Cardiac muscle cell (in vitro differentiated cells and primary cell): Measurements from ENCODE around the gene CGA. TPM values are rescaled to one million over a fixed set of nuclear protein-coding genes. Genes with fewer than 3 reads are reported as not detected.
"Not testable (repeated sequence)": the region's sequence is repeated elsewhere in the genome, so short reads cannot be mapped to it uniquely, and the experiment has no call there.

Experiments used
- DNase-seq, 2 donors: peaks; one replicate each; pipeline versions ENCODE4 v3.0.0 to v3.0.0-alpha.2; 2010 to 2017; ENCODE audit warnings: low read depth in 1 of 2, low spot score in 1 of 2
- H3K27ac ChIP-seq: fragments of 200-600 bp; sonication (generic); 2 replicates; pipeline ENCODE4 v1.5.1; 2016
- H3K27me3 ChIP-seq: fragments of 200-600 bp; sonication (generic); 2 replicates; pipeline ENCODE4 v1.6.0; 2016; ENCODE audit warnings: control low read depth
- H3K36me3 ChIP-seq: fragments of 200-600 bp; sonication (generic); 2 replicates; pipeline ENCODE4 v1.5.1; 2016; ENCODE audit warnings: control low read depth
- H3K4me1 ChIP-seq: fragments of 200-600 bp; sonication (generic); 2 replicates; pipeline ENCODE4 v1.8.1; 2017; ENCODE audit warnings: low read depth, mild to moderate bottlenecking, mixed run types
- H3K4me3 ChIP-seq: fragments of 200-600 bp; sonication (generic); 2 replicates; pipeline ENCODE4 v1.5.1; 2016; ENCODE audit warnings: mild to moderate bottlenecking
- H3K9me3 ChIP-seq: fragments of 200-600 bp; sonication (generic); 2 replicates; pipeline ENCODE4 v1.5.1; 2017; ENCODE audit warnings: low read depth, mild to moderate bottlenecking, control low read depth
- polyA plus RNA-seq: library from polyadenylated mRNA; unstranded; fragments of >200 nt; fragmentation: Nextera tagmentation; extraction: Ambion mirVana; gene quantifications from 2 replicates; pipeline ENCODE4 v1.2.1, GENCODE V29; 2016
- total RNA-seq: library from RNA; depleted of rRNA; stranded (reverse); fragments of >200 nt; gene quantifications from 2 replicates; pipeline ENCODE4 v1.2.3, GENCODE V29; 2016
- TF ChIP-seq, protein P1 (sequence below): IDR thresholded peaks from 2 replicates; pipeline ENCODE4 v1.5.1; 2012; ENCODE audit warnings: low read depth, mild to moderate bottlenecking, low read length

Gene CGA
- total RNA-seq (0.53 TPM in 1 of 2 replicates, not detected in the other), polyA plus RNA-seq (0.51 and 1.2 TPM in 2 replicates)

DNA sequence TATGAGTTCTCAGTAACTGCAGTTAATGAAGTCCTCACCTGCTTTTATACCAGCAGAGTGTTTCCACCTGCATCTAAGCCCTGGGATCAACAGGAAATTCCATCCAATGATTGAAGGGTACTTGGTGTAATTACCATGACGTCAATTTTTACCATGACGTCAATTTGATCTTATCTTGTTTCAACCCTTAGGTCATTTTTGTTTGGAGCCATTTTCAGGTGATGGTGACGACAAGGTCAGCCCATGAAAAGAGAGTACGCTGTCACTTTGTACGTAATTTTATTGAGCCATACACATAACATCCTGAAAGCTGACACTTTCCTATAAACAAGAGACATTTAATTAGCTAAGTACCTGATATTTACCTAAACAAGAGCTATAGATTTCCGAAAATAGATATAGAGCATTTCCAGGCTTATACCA lies at the start of gene CGA:
CGA (minus strand) TSS at position 20 of the 423 bp plus-strand sequence. CDS start 6,906 bp downstream, outside the sequence.
- TF ChIP-seq, protein P1, sequence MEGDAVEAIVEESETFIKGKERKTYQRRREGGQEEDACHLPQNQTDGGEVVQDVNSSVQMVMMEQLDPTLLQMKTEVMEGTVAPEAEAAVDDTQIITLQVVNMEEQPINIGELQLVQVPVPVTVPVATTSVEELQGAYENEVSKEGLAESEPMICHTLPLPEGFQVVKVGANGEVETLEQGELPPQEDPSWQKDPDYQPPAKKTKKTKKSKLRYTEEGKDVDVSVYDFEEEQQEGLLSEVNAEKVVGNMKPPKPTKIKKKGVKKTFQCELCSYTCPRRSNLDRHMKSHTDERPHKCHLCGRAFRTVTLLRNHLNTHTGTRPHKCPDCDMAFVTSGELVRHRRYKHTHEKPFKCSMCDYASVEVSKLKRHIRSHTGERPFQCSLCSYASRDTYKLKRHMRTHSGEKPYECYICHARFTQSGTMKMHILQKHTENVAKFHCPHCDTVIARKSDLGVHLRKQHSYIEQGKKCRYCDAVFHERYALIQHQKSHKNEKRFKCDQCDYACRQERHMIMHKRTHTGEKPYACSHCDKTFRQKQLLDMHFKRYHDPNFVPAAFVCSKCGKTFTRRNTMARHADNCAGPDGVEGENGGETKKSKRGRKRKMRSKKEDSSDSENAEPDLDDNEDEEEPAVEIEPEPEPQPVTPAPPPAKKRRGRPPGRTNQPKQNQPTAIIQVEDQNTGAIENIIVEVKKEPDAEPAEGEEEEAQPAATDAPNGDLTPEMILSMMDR = no peak
- H3K4me1 ChIP-seq = peaks cover 37% of the 10 kb centered on the region
- H3K27me3 ChIP-seq = no peaks in the 10 kb centered on the region
- no peaks in the 10 kb centered on the region for H3K36me3 ChIP-seq
- no peak within 1 kb of the TSS for H3K27ac ChIP-seq
- H3K4me3 ChIP-seq = no peak within 1 kb of the TSS
- no peaks in the 10 kb centered on the region for H3K9me3 ChIP-seq
- DNase-seq = no peak

GRCh38 chr6:87139927-87140326 lies 45.0 kb upstream of the CGA start:
- H3K4me1 ChIP-seq, H3K9me3 ChIP-seq, H3K27me3 ChIP-seq, DNase-seq, H3K27ac ChIP-seq, H3K36me3 ChIP-seq, H3K4me3 ChIP-seq: not testable (repeated sequence)

- TF ChIP-seq, protein P1 = peak; percentile 67
- H3K36me3 ChIP-seq = no peaks in the 10 kb centered on the region
- no peak overlapping the region for H3K27ac ChIP-seq
- no peak overlapping the region for H3K4me3 ChIP-seq
- H3K27me3 ChIP-seq = no peaks in the 10 kb centered on the region
- H3K4me1 ChIP-seq = no peaks in the 10 kb centered on the region
- peak; percentile 17 to 61 for DNase-seq
- no peaks in the 10 kb centered on the region for H3K9me3 ChIP-seq
These were observed 44.3 kb upstream of the CGA start for GRCh38 chr6:87139236-87139635.

DNA sequence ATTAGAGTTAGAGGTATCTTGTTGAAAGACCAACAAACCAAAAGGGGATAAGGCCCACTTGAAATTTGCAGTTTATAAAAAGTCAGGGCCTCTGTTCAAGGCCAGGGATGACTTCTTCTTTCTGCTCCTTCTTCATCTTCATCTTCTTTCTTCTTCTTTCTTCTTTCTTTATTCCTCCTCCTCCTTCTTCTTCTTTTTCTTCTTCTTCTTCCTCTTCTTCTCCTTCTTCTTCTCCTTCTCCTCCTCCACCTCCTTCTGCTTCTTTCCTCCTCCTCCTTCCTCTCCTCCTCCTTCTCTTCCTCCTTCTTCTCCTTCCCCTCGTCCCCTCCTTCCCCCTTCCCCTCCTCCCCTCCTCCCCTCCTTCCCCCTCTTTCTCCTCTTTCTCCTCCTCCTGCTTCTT lies 42.1 kb upstream of the CGA start:
- H3K4me1 ChIP-seq = no peaks in the 10 kb centered on the region
- H3K36me3 ChIP-seq = no peaks in the 10 kb centered on the region
- TF ChIP-seq, protein P1 = no peak
- H3K27ac ChIP-seq = no peak overlapping the region
- no peak overlapping the region for H3K4me3 ChIP-seq
- H3K27me3 ChIP-seq = no peaks in the 10 kb centered on the region
- no peak for DNase-seq
- H3K9me3 ChIP-seq = no peaks in the 10 kb centered on the region

DNA sequence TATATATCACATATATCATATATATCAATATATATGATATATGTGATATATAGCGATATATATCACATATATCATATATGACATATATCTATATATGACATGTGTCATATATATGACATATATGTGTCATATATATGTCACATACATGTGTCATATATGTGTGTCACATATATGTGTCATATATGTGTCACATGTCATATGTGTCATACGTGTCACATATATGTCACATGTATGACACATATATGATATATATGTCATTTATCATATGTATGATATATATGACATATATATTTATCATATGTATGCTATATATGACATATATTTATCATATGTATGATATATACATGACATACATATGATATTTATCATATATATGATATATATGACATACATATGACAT lies 32.8 kb upstream of the CGA start:
- TF ChIP-seq, protein P1 = no peak
- no peak overlapping the region for H3K27ac ChIP-seq
- DNase-seq = no peak
- H3K4me3 ChIP-seq = no peak overlapping the region
- no peaks in the 10 kb centered on the region for H3K36me3 ChIP-seq
- H3K9me3 ChIP-seq = no peaks in the 10 kb centered on the region
- no peaks in the 10 kb centered on the region for H3K4me1 ChIP-seq
- H3K27me3 ChIP-seq = no peaks in the 10 kb centered on the region

GRCh38 chr6:87126501-87126900 lies 31.6 kb upstream of the CGA start:
- Histone ChIP-seq H3K4me1 (no peaks in the 10 kb centered on the region), H3K9me3 (no peaks in the 10 kb centered on the region), H3K27me3 (no peaks in the 10 kb centered on the region), H3K36me3 (no peaks in the 10 kb centered on the region), H3K4me3 (no peak overlapping the region), H3K27ac (no peak overlapping the region)
- no peak for DNase-seq
- TF ChIP-seq, protein P1 = no peak
